Psoas muscle (tissue), 8 donors: ENCODE data around the gene GABBR2. TPM values are rescaled to one million over a fixed set of nuclear protein-coding genes. Genes with fewer than 3 reads are reported as not detected.

Experiments used
- ATAC-seq, 4 donors: fragments of 200-7000 bp; cut with Tn5 transposase; one replicate each; pipeline ENCODE4 v1.9.1; 2020; ENCODE audit warnings: moderate library complexity in 3 of 4, mild to moderate bottlenecking in 2 of 4
- DNase-seq, 2 donors: peaks; one replicate each; pipeline ENCODE4 v3.0.0-alpha.2; 2020
- H3K27ac ChIP-seq: fragments of 200-600 bp; one replicate; pipeline ENCODE4 v1.8.0; 2022
- H3K27me3 ChIP-seq, 3 donors: fragments of 200-600 bp in 1 of 3; one replicate each; pipeline versions ENCODE4 v1.6.1 to v1.8.0; 2013 to 2022; ENCODE audit warnings: low read length in 2 of 3, mild to moderate bottlenecking in 2 of 3, moderate library complexity in 1 of 3; ENCODE audit not compliant: insufficient read depth in 3 of 3
- H3K36me3 ChIP-seq, 2 donors: fragments of 200-600 bp in 1 of 2; one replicate each; pipeline versions ENCODE4 v1.6.1 to v1.8.0; 2013 to 2022; ENCODE audit warnings: low read depth in 1 of 2, mild to moderate bottlenecking in 1 of 2, moderate library complexity in 1 of 2; ENCODE audit not compliant: insufficient read depth in 1 of 2
- H3K4me1 ChIP-seq: fragments of 200-600 bp; one replicate; pipeline ENCODE4 v1.8.0; 2022
- H3K4me3 ChIP-seq: fragments of 200-600 bp; one replicate; pipeline ENCODE4 v1.8.0; 2022; ENCODE audit warnings: mild to moderate bottlenecking
- H3K9me3 ChIP-seq: fragments of 200-600 bp; one replicate; pipeline ENCODE4 v1.8.0; 2022
- WGBS, 3 donors: extraction: QIAGEN DNeasy Blood & Tissue Kit; methylation state at CpG; one replicate each; pipeline versions ENCODE4 v1.1.6 to v1.1.7; 2013; 5-methylcytosine and 5-hydroxymethylcytosine counted together
- intact Hi-C, 2 donors: fragments of 100-400 bp; cut with DNase I; formaldehyde crosslinking; loops; one replicate each; pipeline versions ENCODE4 v1.11.0 to v1.14.2; 2022
- polyA plus RNA-seq, 3 donors: library from polyadenylated mRNA; stranded (reverse); fragments of 200-250 nt; gene quantifications; one replicate each; pipeline ENCODE4 v1.2.3, GENCODE V29; 2013
- total RNA-seq, 4 donors: library from RNA; stranded (reverse); fragmentation: NEBNext Ultra II Directional in 2 of 4; extraction: Animal tissue kit (Norgen Biotek cat#: 25700) in 2 of 4; gene quantifications; one replicate each; pipeline versions ENCODE4 v1.2.1 to v1.2.4, GENCODE V29; 2021 to 2023
- TF ChIP-seq, protein P1 (sequence below): fragments of 200-600 bp; IDR thresholded peaks from one replicate; pipeline ENCODE4 v1.8.0; 2022; ENCODE audit warnings: antibody characterized with exemption
- donor health status: healthy with polysubstance abuse.
- donor health status: DM: no; HTN: no; CAD: no; lungs with moderate emphysema.
- donor health status: Bipolar disorder and iron deficiency.
- donor health status: healthy.
- donor health status: DM: yes; HTN: yes; CAD: no.
- donor health status: DM: no; HTN: no; CAD: no.
- donor health status: DM: no; HTN: no; CAD: no.
- donor health status: DM: yes; HTN: yes; CAD: no.

GABBR2 gene
- total and polyA plus RNA-seq, 7 donors, result 0.08 to 0.66 (median 0.38) TPM

DNA sequence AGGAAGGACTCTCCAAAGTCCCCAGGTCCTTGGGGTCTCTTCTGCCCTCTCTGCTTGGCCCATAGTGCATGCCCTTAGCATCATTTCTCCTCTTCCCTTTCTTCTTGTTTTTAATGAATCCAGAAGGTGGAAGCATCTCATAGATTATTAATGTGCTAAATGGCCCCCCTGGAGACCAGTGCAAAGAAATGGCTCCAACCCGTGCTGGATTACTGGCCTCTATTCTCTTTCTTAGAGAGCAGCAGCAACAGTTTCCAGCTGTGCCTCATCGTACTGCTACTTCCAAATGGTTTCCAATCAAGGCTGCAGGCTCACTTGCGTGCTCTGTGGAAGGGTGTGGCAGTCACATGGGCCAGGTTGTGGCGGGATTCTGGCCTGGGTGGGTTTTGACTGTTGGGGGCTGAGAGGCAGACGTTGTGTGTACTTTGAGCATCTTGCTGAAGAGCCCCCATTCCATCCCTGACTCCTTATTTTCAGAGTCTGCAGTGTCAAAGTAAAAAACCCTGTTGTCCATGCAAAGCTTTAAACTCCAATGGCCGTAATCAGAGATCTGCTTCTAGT, 139.7 kb downstream of the GABBR2 start:
- H3K27me3 ChIP-seq, result peaks cover 0 to 4% (median 0%) of the 10 kb centered on the region in 3 donors
- intact Hi-C loops, result no loop called here
- H3K9me3 ChIP-seq, result no peaks in the 10 kb centered on the region
- H3K4me3 ChIP-seq, result no peak overlapping the region
- TF ChIP-seq, protein P1, sequence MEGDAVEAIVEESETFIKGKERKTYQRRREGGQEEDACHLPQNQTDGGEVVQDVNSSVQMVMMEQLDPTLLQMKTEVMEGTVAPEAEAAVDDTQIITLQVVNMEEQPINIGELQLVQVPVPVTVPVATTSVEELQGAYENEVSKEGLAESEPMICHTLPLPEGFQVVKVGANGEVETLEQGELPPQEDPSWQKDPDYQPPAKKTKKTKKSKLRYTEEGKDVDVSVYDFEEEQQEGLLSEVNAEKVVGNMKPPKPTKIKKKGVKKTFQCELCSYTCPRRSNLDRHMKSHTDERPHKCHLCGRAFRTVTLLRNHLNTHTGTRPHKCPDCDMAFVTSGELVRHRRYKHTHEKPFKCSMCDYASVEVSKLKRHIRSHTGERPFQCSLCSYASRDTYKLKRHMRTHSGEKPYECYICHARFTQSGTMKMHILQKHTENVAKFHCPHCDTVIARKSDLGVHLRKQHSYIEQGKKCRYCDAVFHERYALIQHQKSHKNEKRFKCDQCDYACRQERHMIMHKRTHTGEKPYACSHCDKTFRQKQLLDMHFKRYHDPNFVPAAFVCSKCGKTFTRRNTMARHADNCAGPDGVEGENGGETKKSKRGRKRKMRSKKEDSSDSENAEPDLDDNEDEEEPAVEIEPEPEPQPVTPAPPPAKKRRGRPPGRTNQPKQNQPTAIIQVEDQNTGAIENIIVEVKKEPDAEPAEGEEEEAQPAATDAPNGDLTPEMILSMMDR, result no peak
- H3K4me1 ChIP-seq, result no peaks in the 10 kb centered on the region
- H3K36me3 ChIP-seq, result no peaks in the 10 kb centered on the region
- WGBS, 3 donors, result 43 to 46% (median 44%) methylated on average over 6 of the region's 6 CpGs
- H3K27ac ChIP-seq, result no peak overlapping the region
- DNase-seq (no peak), ATAC-seq (no peak)

DNA sequence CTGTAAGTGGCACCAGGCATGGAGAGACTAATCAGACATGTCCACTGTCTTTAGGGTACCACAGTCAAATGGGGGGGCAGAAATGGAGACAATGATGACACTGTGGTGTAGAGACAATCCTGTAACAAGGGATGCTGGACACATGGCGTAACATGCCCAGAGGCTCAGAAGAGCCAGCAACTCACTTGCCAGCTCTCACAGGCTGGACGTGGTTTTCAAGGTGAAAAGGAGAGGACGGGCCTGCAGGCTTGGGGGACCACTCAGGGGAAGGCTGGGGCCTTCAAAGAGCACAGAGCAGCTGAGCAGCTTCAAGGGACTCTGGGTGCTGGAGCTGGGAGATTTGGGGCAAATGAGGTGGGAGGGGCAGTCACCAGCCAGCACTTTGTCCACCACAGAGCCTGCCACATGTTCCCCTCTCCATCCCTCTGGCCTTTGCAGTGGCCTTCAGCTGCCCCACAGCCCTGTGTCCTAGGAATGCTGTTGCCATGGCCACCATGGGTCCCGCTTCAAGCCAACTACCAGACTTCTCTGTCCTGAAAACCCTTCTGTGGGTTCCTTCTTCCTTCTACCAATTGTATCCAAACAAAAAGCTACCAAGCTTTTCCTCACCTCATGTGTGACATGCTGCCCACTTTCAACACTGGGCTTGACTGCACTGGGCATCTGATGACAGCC, 140.4 kb downstream of the GABBR2 start:
- Histone ChIP-seq H3K9me3 (no peaks in the 10 kb centered on the region), H3K27me3 (peaks cover 0 to 4% (median 0%) of the 10 kb centered on the region in 3 donors), H3K4me3 (no peak overlapping the region), H3K36me3 (no peaks in the 10 kb centered on the region), H3K4me1 (no peaks in the 10 kb centered on the region), H3K27ac (no peak overlapping the region)
- 71 to 74% (median 73%) methylated on average over 4 of the region's 4 CpGs for WGBS, 3 donors
- intact Hi-C loops, result no loop called here
- TF ChIP-seq, protein P1, result no peak
- no peak for DNase-seq
- no peak for ATAC-seq

DNA sequence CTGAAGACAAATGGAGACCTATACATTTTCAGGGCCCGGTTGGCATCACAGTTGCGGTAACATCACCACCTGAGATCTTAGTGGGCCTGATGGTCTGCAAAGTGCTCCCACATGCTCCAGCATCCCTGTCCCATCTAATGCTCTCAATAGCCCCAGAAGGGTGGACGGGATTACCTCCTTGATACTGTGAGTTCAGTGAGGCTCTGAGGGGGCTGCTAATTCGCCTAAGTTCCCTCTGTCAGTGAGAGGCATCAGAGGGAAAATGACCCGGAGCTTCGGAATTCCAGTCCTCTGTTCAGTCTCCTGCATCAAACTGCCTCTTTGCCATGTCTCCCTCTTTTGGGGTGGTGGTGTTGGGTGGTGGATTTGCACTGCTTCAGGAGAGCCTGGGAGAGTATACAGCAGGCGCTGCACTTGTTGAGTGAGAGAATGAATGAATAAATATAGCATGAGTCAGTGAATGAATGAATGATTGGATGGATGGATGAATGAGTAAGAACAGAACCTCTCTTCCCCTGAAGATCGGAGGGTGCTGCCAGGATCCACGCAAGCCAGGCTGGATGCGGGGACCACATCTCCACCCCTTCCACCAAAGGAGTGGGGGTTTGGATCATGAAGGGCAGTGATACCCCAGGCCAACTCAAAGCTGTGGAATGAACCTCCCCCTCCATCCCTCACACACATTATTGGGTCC, 141.0 kb downstream of the GABBR2 start:
- intact Hi-C loops, result no loop called here
- WGBS, 3 donors, result 81 to 90% (median 89%) methylated on average over 10 of the region's 10 CpGs

DNA sequence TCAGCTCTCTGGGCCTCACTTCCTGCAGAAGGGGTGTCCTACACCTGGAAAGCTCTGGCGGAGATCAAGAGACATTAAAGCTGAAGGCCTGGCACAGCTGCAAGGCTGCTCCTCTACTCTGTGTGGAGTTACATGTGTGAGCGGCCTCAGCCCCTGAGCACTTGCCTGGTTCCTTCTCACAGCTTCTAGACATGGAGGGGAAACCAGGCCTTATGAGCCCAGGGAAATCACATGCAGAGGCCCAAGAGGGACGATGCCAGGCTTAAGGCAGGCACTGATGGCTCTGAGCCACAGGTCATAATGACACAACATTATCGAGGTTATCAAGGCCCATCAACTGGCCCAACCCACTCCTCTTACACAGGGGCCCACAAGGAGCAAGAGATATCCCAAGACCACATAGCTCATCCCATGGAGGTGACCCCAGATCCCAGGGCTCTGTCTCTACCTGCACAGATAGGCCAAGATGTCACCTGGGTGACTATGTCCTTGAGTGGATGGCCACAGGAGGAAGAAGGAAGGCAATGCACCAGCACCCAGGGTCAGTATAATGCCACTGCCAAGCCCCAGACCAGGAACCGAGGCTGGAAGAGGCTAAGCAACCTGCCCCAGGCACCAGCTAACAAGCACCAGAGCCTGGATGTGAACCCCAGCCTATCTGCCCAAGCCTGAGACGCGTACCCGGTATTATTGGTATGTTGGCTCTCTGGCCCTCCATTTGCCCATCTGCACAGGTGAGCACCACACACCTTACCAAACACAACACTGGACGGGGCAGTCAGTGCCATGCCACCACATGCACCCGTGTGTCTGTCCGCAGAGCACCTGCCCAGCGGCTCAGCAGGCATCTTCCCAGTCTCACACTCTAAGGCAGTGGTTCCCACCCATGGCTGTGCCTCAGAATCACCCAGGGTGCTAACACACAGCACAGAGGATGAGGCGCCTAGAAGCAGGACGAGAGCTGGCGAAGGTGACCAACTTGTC, 143.3 kb downstream of the GABBR2 start:
- peaks cover 0 to under 1% (median 0%) of the 10 kb centered on the region in 3 donors for H3K27me3 ChIP-seq
- DNase-seq, result no peak
- no peak overlapping the region for H3K4me3 ChIP-seq
- no peaks in the 10 kb centered on the region for H3K36me3 ChIP-seq
- intact Hi-C loops, result no loop called here
- WGBS, 3 donors, result 92 to 93% (median 92%) methylated on average over 12 to 15 of the region's 15 CpGs
- H3K4me1 ChIP-seq, result no peaks in the 10 kb centered on the region
- H3K9me3 ChIP-seq, result no peaks in the 10 kb centered on the region
- H3K27ac ChIP-seq, result no peak overlapping the region
- no peak for ATAC-seq
- TF ChIP-seq, protein P1, result no peak

More for the DNA sequence above, 141.0 kb downstream of the GABBR2 start:
- Histone ChIP-seq H3K4me3 (no peak overlapping the region), H3K27ac (no peak overlapping the region), H3K9me3 (no peaks in the 10 kb centered on the region), H3K27me3 (peaks cover 0 to 4% (median 0%) of the 10 kb centered on the region in 3 donors), H3K36me3 (no peaks in the 10 kb centered on the region), H3K4me1 (no peaks in the 10 kb centered on the region)
- DNase-seq, result no peak
- TF ChIP-seq, protein P1, result no peak
- ATAC-seq, result no peak
